SK-N-SH (cell line): ENCODE results near the gene GLIS1. TPM values are rescaled to one million over a fixed set of nuclear protein-coding genes. Genes with fewer than 3 reads are reported as not detected.

ENCODE experiments used
- CTCF ChIA-PET: fragments of 300-600, 350-600 bp; formaldehyde crosslinking; extraction: SDS; loops from one replicate; lab custom pipeline; 2021; lab: Yijun Ruan, JAX
- POLR2A ChIA-PET: fragments of 350-600 bp; sonication (Branson Sonifier 250); formaldehyde crosslinking; extraction: SDS; loops from one replicate; lab custom pipeline; 2020; ENCODE audit warnings: antibody characterized with exemption, inconsistent platforms; lab: Yijun Ruan, JAX
- DNase-seq: peaks from one replicate; pipeline ENCODE4 v3.0.0; 2012
- H2AFZ ChIP-seq: fragments of 200-600 bp; sonication (generic); 2 replicates; pipeline ENCODE4 v1.8.1; 2016; ENCODE audit warnings: antibody characterized with exemption, mild to moderate bottlenecking, low read depth
- H3F3A ChIP-seq: fragments of 200-600 bp; sonication (generic); replicated peaks from 2 replicates; pipeline ENCODE3; 2016; ENCODE audit warnings: antibody characterized with exemption, mild to moderate bottlenecking; ENCODE audit not compliant: insufficient read depth
- H3K27ac ChIP-seq, 2 experiments: fragments of 200-500 bp in 1 of 2; fragments of 200-600 bp in 1 of 2; sonication (Bioruptor generic) in 1 of 2; sonication (generic), shearing (Covaris generic) in 1 of 2; 2 replicates each; pipeline versions ENCODE4 v1.5.1 to v1.6.1; 2014 to 2016; ENCODE audit warnings: low read depth in 2 of 2, inconsistent platforms in 1 of 2, low read length in 1 of 2, mild to moderate bottlenecking in 1 of 2, mixed read lengths in 1 of 2
- H3K27me3 ChIP-seq: fragments of 200-600 bp; sonication (generic), shearing (Covaris generic); 2 replicates; pipeline ENCODE4 v1.6.1; 2016; ENCODE audit warnings: mixed run types; ENCODE audit not compliant: insufficient read depth
- H3K36me3 ChIP-seq, 2 experiments: fragments of 200-500 bp in 1 of 2; fragments of 200-600 bp in 1 of 2; sonication (Bioruptor generic) in 1 of 2; sonication (generic) in 1 of 2; replicated peaks in 1 of 2; 2 replicates each; pipeline versions ENCODE3 to v1.5.1; 2014 to 2016; ENCODE audit warnings: low read length in 1 of 2, mild to moderate bottlenecking in 1 of 2; ENCODE audit not compliant: insufficient read depth in 2 of 2, control insufficient read depth in 1 of 2
- H3K4me1 ChIP-seq, 2 experiments: fragments of 200-500 bp in 1 of 2; fragments of 200-600 bp in 1 of 2; sonication (Bioruptor generic) in 1 of 2; sonication (generic), shearing (Covaris generic) in 1 of 2; 2 replicates each; pipeline versions ENCODE4 v1.5.1 to v1.6.1; 2014 to 2016; ENCODE audit warnings: low read depth in 1 of 2, low read length in 1 of 2, mixed run types in 1 of 2; ENCODE audit not compliant: insufficient read depth in 2 of 2, control insufficient read depth in 1 of 2
- H3K4me2 ChIP-seq: fragments of 200-600 bp; sonication (generic), shearing (Covaris generic); 2 replicates; pipeline ENCODE4 v1.6.1; 2017; ENCODE audit warnings: mixed run types
- H3K4me3 ChIP-seq, 2 experiments: fragments of 200-500 bp in 1 of 2; fragments of 200-600 bp in 1 of 2; sonication (Bioruptor generic) in 1 of 2; sonication (generic), shearing (Covaris generic) in 1 of 2; 2 replicates each; pipeline versions ENCODE4 v1.5.1 to v1.8.1; 2014 to 2016; ENCODE audit warnings: low read depth in 2 of 2, inconsistent platforms in 1 of 2, low read length in 1 of 2, mild to moderate bottlenecking in 1 of 2, mixed read lengths in 1 of 2, moderate library complexity in 1 of 2
- H3K79me2 ChIP-seq: fragments of 200-600 bp; sonication (generic); 2 replicates; pipeline ENCODE4 v1.8.1; 2017; ENCODE audit warnings: mild to moderate bottlenecking; ENCODE audit not compliant: insufficient read depth
- H3K9ac ChIP-seq: fragments of 200-600 bp; sonication (generic); 2 replicates; pipeline ENCODE4 v1.6.1; 2017; ENCODE audit warnings: mixed run types
- H3K9me2 ChIP-seq: fragments of 200-600 bp; sonication (generic); 2 replicates; pipeline ENCODE4 v1.6.1; 2017; ENCODE audit warnings: mixed run types
- H3K9me3 ChIP-seq: fragments of 200-600 bp; sonication (generic); 2 replicates; pipeline ENCODE4 v1.6.1; 2017; ENCODE audit warnings: mixed run types, mild to moderate bottlenecking, moderate library complexity
- H4K20me1 ChIP-seq: fragments of 200-600 bp; sonication (generic); 2 replicates; pipeline ENCODE4 v1.6.1; 2017; ENCODE audit warnings: mild to moderate bottlenecking, mixed run types; ENCODE audit not compliant: insufficient read depth
- EZH2phosphoT487 ChIP-seq: fragments of 200-600 bp; sonication (generic); IDR thresholded peaks from 2 replicates; pipeline ENCODE4 v1.6.1; 2017; ENCODE audit warnings: low read depth, mixed run types, mild to moderate bottlenecking, antibody characterized with exemption, moderate library complexity, borderline replicate concordance
- FOXJ3 ChIP-seq: sonication (generic); formaldehyde crosslinking; IDR thresholded peaks from 2 replicates; pipeline ENCODE4 v1.5.1; 2020; ENCODE audit warnings: mild to moderate bottlenecking, missing genetic modification reagents
- FOXM1 ChIP-seq: IDR thresholded peaks from 2 replicates; pipeline ENCODE4 v1.4.0; 2012; ENCODE audit warnings: low read depth, mild to moderate bottlenecking
- GABPA ChIP-seq: IDR thresholded peaks from 2 replicates; pipeline ENCODE4 v1.4.0; 2012; ENCODE audit warnings: low read depth, mild to moderate bottlenecking
- GATA2 ChIP-seq: sonication (generic); formaldehyde crosslinking; IDR thresholded peaks from 2 replicates; pipeline ENCODE4 v1.5.0; 2020; ENCODE audit warnings: mild to moderate bottlenecking, missing genetic modification reagents
- MXI1 ChIP-seq: IDR thresholded peaks from 2 replicates; pipeline ENCODE4 v1.6.1; 2012; ENCODE audit warnings: mild to moderate bottlenecking, low read depth, low read length, improper control_type of control experiment
- RAD21 ChIP-seq: IDR thresholded peaks from 2 replicates; pipeline ENCODE4 v1.6.1; 2012; ENCODE audit warnings: mild to moderate bottlenecking, low read length
- SIN3A ChIP-seq: IDR thresholded peaks from 2 replicates; pipeline ENCODE4 v1.6.1; 2012; ENCODE audit warnings: low read depth, mild to moderate bottlenecking, low read length, moderate library complexity, borderline replicate concordance
- TAF1 ChIP-seq: IDR thresholded peaks from 2 replicates; pipeline ENCODE4 v1.6.1; 2012; ENCODE audit warnings: low read depth, mild to moderate bottlenecking, low read length, moderate library complexity, borderline replicate concordance
- TEAD4 ChIP-seq: IDR thresholded peaks from 2 replicates; pipeline ENCODE4 v1.4.0; 2012; ENCODE audit warnings: mild to moderate bottlenecking, borderline replicate concordance; ENCODE audit not compliant: insufficient read depth
- WGBS: methylation state at CpG from one replicate; pipeline ENCODE4 v1.1.6; 2017; ENCODE audit warnings: low lambda C conversion rate; 5-methylcytosine and 5-hydroxymethylcytosine counted together
- polyA plus RNA-seq, 3 experiments: library from polyadenylated mRNA; depleted of rRNA; stranded (reverse); fragments of >200 nt; gene quantifications; 2 replicates each; pipeline ENCODE4 v1.2.3, GENCODE V29; 2012
- TF ChIP-seq, protein P1 (sequence below): IDR thresholded peaks from 2 replicates; pipeline ENCODE4 v1.6.1; 2012; ENCODE audit warnings: mild to moderate bottlenecking, low read depth, low read length, moderate library complexity
- TF ChIP-seq, protein P2 (sequence below): IDR thresholded peaks from 2 replicates; pipeline ENCODE4 v1.4.0; 2012; ENCODE audit warnings: low read depth, borderline replicate concordance
- TF ChIP-seq, protein P3 (sequence below): fragments of 150-350 bp; IDR thresholded peaks from 2 replicates; pipeline ENCODE4 v1.6.1; 2016; ENCODE audit warnings: mild to moderate bottlenecking, low read depth, low read length
- TF ChIP-seq, protein P4 (sequence below): fragments of 150-350 bp; IDR thresholded peaks from 2 replicates; pipeline ENCODE4 v1.6.1; 2017; ENCODE audit warnings: antibody characterized with exemption, low read length, low read depth, borderline replicate concordance

Gene GLIS1
- polyA plus RNA-seq, 1 of the 3 experiments (the other 2 are of a cell fraction) = 0.13 TPM

DNA sequence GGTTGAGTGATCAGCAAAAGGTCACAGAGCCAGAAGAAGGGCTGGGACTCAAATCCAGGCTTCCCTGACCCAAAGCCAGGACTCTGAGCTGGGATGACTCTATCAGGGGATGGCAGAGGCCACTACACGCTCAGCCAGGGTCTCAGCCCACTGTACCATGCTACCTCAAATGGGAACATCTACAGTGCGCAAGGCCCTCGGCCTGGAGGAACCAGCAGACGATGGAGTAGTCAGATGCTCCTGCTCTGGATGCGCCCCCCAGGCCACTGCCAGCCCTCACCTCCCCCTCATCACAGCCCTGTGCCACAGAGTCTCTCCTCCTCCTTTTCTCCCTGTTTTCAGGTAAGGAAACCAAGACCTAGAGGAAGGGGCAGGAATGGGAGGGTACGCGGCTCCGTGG, 39.0 kb downstream of the GLIS1 start (continued):
- TF ChIP-seq, protein P1, sequence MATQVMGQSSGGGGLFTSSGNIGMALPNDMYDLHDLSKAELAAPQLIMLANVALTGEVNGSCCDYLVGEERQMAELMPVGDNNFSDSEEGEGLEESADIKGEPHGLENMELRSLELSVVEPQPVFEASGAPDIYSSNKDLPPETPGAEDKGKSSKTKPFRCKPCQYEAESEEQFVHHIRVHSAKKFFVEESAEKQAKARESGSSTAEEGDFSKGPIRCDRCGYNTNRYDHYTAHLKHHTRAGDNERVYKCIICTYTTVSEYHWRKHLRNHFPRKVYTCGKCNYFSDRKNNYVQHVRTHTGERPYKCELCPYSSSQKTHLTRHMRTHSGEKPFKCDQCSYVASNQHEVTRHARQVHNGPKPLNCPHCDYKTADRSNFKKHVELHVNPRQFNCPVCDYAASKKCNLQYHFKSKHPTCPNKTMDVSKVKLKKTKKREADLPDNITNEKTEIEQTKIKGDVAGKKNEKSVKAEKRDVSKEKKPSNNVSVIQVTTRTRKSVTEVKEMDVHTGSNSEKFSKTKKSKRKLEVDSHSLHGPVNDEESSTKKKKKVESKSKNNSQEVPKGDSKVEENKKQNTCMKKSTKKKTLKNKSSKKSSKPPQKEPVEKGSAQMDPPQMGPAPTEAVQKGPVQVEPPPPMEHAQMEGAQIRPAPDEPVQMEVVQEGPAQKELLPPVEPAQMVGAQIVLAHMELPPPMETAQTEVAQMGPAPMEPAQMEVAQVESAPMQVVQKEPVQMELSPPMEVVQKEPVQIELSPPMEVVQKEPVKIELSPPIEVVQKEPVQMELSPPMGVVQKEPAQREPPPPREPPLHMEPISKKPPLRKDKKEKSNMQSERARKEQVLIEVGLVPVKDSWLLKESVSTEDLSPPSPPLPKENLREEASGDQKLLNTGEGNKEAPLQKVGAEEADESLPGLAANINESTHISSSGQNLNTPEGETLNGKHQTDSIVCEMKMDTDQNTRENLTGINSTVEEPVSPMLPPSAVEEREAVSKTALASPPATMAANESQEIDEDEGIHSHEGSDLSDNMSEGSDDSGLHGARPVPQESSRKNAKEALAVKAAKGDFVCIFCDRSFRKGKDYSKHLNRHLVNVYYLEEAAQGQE = no peak
- TF ChIP-seq GATA2 (no peak), TAF1 (no peak), EZH2phosphoT487 (no peak), RAD21 (no peak), TEAD4 (no peak), FOXJ3 (CRISPR knock-in tag) (no peak)
- TF ChIP-seq, protein P2, sequence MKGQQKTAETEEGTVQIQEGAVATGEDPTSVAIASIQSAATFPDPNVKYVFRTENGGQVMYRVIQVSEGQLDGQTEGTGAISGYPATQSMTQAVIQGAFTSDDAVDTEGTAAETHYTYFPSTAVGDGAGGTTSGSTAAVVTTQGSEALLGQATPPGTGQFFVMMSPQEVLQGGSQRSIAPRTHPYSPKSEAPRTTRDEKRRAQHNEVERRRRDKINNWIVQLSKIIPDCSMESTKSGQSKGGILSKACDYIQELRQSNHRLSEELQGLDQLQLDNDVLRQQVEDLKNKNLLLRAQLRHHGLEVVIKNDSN = no peak
- TF ChIP-seq, protein P3, sequence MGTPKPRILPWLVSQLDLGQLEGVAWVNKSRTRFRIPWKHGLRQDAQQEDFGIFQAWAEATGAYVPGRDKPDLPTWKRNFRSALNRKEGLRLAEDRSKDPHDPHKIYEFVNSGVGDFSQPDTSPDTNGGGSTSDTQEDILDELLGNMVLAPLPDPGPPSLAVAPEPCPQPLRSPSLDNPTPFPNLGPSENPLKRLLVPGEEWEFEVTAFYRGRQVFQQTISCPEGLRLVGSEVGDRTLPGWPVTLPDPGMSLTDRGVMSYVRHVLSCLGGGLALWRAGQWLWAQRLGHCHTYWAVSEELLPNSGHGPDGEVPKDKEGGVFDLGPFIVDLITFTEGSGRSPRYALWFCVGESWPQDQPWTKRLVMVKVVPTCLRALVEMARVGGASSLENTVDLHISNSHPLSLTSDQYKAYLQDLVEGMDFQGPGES = no peak
- TF ChIP-seq, protein P4, sequence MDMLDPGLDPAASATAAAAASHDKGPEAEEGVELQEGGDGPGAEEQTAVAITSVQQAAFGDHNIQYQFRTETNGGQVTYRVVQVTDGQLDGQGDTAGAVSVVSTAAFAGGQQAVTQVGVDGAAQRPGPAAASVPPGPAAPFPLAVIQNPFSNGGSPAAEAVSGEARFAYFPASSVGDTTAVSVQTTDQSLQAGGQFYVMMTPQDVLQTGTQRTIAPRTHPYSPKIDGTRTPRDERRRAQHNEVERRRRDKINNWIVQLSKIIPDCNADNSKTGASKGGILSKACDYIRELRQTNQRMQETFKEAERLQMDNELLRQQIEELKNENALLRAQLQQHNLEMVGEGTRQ = no peak
- TF ChIP-seq, all 33 proteins: peak for 0

DNA sequence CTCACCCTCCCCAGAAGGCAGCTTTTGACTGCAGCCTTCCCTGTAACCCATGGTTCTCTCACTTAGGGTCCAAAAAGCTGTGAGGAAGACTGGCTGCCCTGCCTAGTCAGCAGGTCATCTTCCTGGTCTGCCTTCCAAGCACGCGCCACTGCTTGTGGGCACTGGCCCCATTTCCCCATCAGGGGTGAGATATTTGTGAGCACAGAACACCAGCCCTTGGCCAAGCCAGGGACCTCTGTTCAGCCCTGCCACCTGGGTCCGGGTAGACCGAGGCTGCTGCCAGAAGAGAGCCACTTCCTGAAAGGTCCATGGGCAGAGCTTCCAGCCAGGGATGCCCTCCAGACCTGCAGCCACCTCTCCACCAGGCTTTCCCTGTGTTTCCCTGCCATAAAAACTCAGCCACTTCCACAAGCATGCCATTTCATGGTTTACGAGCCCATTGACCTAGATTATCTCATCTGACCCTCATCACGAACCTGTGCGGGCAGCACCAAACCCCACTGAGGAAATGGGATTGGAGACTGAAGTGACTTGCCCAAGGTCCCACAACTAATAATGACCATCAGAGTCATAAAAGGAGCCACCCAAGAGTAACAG, 40.5 kb downstream of the GLIS1 start:
- Histone ChIP-seq H2AFZ (no peak overlapping the region), H3K4me2 (no peak overlapping the region), H3F3A (no peaks in the 10 kb centered on the region), H3K4me3 (no peak overlapping the region), H3K4me1 (peaks cover 0 to 14% of the 10 kb centered on the region in 2 experiments; a peak in 1 of 4 replicates), H3K79me2 (no peaks in the 10 kb centered on the region), H3K9me3 (no peaks in the 10 kb centered on the region), H3K27ac (no peak overlapping the region), H4K20me1 (no peaks in the 10 kb centered on the region), H3K36me3 (no peaks in the 10 kb centered on the region), H3K9me2 (no peaks in the 10 kb centered on the region), H3K9ac (no peak overlapping the region), H3K27me3 (no peaks in the 10 kb centered on the region)
- TF ChIP-seq TEAD4 (no peak), SIN3A (no peak), GABPA (no peak), FOXM1 (no peak), MXI1 (no peak)
- TF ChIP-seq, protein P2 = no peak
- no peak for DNase-seq
- WGBS = 81% methylated on average over 5 of the region's 7 CpGs
- POLR2A ChIA-PET = no interaction called here
- CTCF ChIA-PET = no interaction called here
